Mesenchymal stem cell (in vitro differentiated cells and primary cell): ENCODE measurements around the gene CXCR1.

ENCODE experiments used
- DNase-seq: peaks from one replicate; pipeline ENCODE4 v3.0.0-alpha.2; 2013
- H2AFZ ChIP-seq: one replicate; pipeline ENCODE4 v1.6.1; 2013; ENCODE audit warnings: low read depth, mild to moderate bottlenecking, control low read depth, inconsistent platforms, low read length, moderate library complexity
- H2AK5ac ChIP-seq: 2 replicates; pipeline ENCODE4 v1.6.1; 2013; ENCODE audit warnings: low read length, moderate library complexity, mild to moderate bottlenecking, inconsistent platforms; ENCODE audit not compliant: severe bottlenecking
- H2BK120ac ChIP-seq: one replicate; pipeline ENCODE4 v1.6.1; 2013; ENCODE audit warnings: low read depth, mild to moderate bottlenecking, inconsistent platforms, low read length, moderate library complexity
- H2BK12ac ChIP-seq, 2 experiments: one replicate each; pipeline ENCODE4 v1.6.1; 2013; ENCODE audit warnings: inconsistent platforms in 2 of 2, low read length in 2 of 2, mild to moderate bottlenecking in 2 of 2, moderate library complexity in 2 of 2, control low read depth in 1 of 2
- H2BK15ac ChIP-seq: one replicate; pipeline ENCODE4 v1.6.1; 2013; ENCODE audit warnings: mild to moderate bottlenecking, low read depth, inconsistent platforms; ENCODE audit not compliant: poor library complexity, severe bottlenecking
- H2BK5ac ChIP-seq: 2 replicates; pipeline ENCODE4 v1.6.1; 2013; ENCODE audit warnings: low read depth, mild to moderate bottlenecking, low read length, control low read depth, inconsistent platforms; ENCODE audit not compliant: poor library complexity, severe bottlenecking
- H3K14ac ChIP-seq, 2 experiments: one replicate each; pipeline ENCODE4 v1.6.1; 2013; ENCODE audit warnings: inconsistent platforms in 2 of 2, low read length in 2 of 2, control low read depth in 1 of 2, mild to moderate bottlenecking in 1 of 2, moderate library complexity in 1 of 2
- H3K18ac ChIP-seq, 2 experiments: one replicate each; pipeline ENCODE4 v1.6.1; 2013; ENCODE audit warnings: inconsistent platforms in 2 of 2, low read length in 2 of 2, control low read depth in 1 of 2, low read depth in 1 of 2, mild to moderate bottlenecking in 1 of 2
- H3K23ac ChIP-seq, 2 experiments: one replicate each; pipeline ENCODE4 v1.6.1; 2013; ENCODE audit warnings: inconsistent platforms in 2 of 2, low read length in 2 of 2, mild to moderate bottlenecking in 2 of 2, moderate library complexity in 2 of 2, control low read depth in 1 of 2
- H3K27ac ChIP-seq: 2 replicates; pipeline ENCODE4 v1.5.1; 2013; ENCODE audit warnings: mild to moderate bottlenecking, moderate library complexity, low read length, control low read depth, inconsistent platforms; ENCODE audit not compliant: poor library complexity, severe bottlenecking
- H3K27me3 ChIP-seq, 2 experiments: 2 replicates each; pipeline versions ENCODE4 v1.6.1 to v1.7.0; 2013; ENCODE audit warnings: low read length in 2 of 2, mild to moderate bottlenecking in 2 of 2, moderate library complexity in 2 of 2, control low read depth in 1 of 2, inconsistent platforms in 1 of 2; ENCODE audit not compliant: control insufficient read depth in 1 of 2, insufficient read depth in 1 of 2
- H3K36me3 ChIP-seq, 2 experiments: 2 replicates each; pipeline versions ENCODE4 v1.6.1 to v1.7.0; 2013; ENCODE audit warnings: low read length in 2 of 2, control low read depth in 1 of 2, inconsistent platforms in 1 of 2, low read depth in 1 of 2, mild to moderate bottlenecking in 1 of 2; ENCODE audit not compliant: insufficient read depth in 2 of 2, control insufficient read depth in 1 of 2
- H3K4ac ChIP-seq, 2 experiments: one replicate each; pipeline ENCODE4 v1.6.1; 2013; ENCODE audit warnings: inconsistent platforms in 2 of 2, low read length in 2 of 2, mild to moderate bottlenecking in 2 of 2, moderate library complexity in 2 of 2, control low read depth in 1 of 2, low read depth in 1 of 2
- H3K4me1 ChIP-seq: 2 replicates; pipeline ENCODE4 v1.6.1; 2013; ENCODE audit warnings: low read depth, low read length, control low read depth; ENCODE audit not compliant: control insufficient read depth, insufficient read depth
- H3K4me2 ChIP-seq: 2 replicates; pipeline ENCODE4 v1.6.1; 2013; ENCODE audit warnings: low read length, mild to moderate bottlenecking, inconsistent platforms; ENCODE audit not compliant: poor library complexity, severe bottlenecking
- H3K4me3 ChIP-seq, 2 experiments: 2 replicates each; pipeline versions ENCODE4 v1.5.1 to v1.7.0; 2013; ENCODE audit warnings: low read length in 2 of 2, mild to moderate bottlenecking in 2 of 2, control low read depth in 1 of 2, low read depth in 1 of 2; ENCODE audit not compliant: insufficient read depth in 1 of 2
- H3K79me1 ChIP-seq: replicated peaks from 2 replicates; pipeline ENCODE4 v1.6.1; 2013; ENCODE audit warnings: mild to moderate bottlenecking, control low read depth, low read length, inconsistent platforms; ENCODE audit not compliant: poor library complexity, severe bottlenecking
- H3K9ac ChIP-seq: 2 replicates; pipeline ENCODE4 v1.7.0; 2013; ENCODE audit warnings: mild to moderate bottlenecking, low read length, moderate library complexity
- H3K9me3 ChIP-seq: 2 replicates; pipeline ENCODE4 v1.7.0; 2013; ENCODE audit warnings: mild to moderate bottlenecking, low read length; ENCODE audit not compliant: control insufficient read depth
- H4K8ac ChIP-seq: one replicate; pipeline ENCODE4 v1.6.1; 2013; ENCODE audit warnings: inconsistent platforms, mild to moderate bottlenecking, low read length, moderate library complexity
- H4K91ac ChIP-seq: one replicate; pipeline ENCODE4 v1.6.1; 2013; ENCODE audit warnings: mild to moderate bottlenecking, low read length, inconsistent platforms
- WGBS: methylation state at CpG from one replicate; pipeline ENCODE4 v1.1.7; 2013; ENCODE audit warnings: mixed read lengths; 5-methylcytosine and 5-hydroxymethylcytosine counted together

CXCR1 gene

GRCh38 chr2:218127929-218128455 lies 38.8 kb downstream of the CXCR1 start:
- H2AFZ ChIP-seq, result no peak overlapping the region
- no peak overlapping the region for H2BK120ac ChIP-seq
- H2BK5ac ChIP-seq, result no peak overlapping the region
- H3K9ac ChIP-seq, result no peak overlapping the region
- H2BK12ac ChIP-seq, result no peak overlapping the region
- DNase-seq, result no peak
- H3K27me3 ChIP-seq, result peaks cover 47 to 69% of the 10 kb centered on the region in 2 experiments
- no peak overlapping the region for H3K14ac ChIP-seq
- no peak overlapping the region for H3K18ac ChIP-seq
- no peak overlapping the region for H3K4me2 ChIP-seq
- no peak overlapping the region for H3K27ac ChIP-seq
- H3K79me1 ChIP-seq, result no peaks in the 10 kb centered on the region
- WGBS, result 76% methylated on average over 2 of the region's 3 CpGs
- H3K4me1 ChIP-seq, result no peaks in the 10 kb centered on the region
- H3K23ac ChIP-seq, result no peak overlapping the region
- H4K8ac ChIP-seq, result no peak overlapping the region
- H3K36me3 ChIP-seq, result no peaks in the 10 kb centered on the region
- H3K4ac ChIP-seq, result no peak overlapping the region
- H3K9me3 ChIP-seq, result no peaks in the 10 kb centered on the region
- no peak overlapping the region for H2BK15ac ChIP-seq
- H3K4me3 ChIP-seq, result no peak overlapping the region
- H4K91ac ChIP-seq, result no peak overlapping the region
- no peak overlapping the region for H2AK5ac ChIP-seq

- 58% methylated on average over 8 of the region's 8 CpGs for WGBS
Observed at GRCh38 chr2:218125626-218126080, 41.1 kb downstream of the CXCR1 start, which contains the start of gene CXCR2. CXCR2 (plus strand) TSS chr2:218126028; CDS start chr2:218134802, 8,774 bp downstream.

GRCh38 chr2:218125095-218125494 lies 41.7 kb downstream of the CXCR1 start:
- Histone ChIP-seq H3K4me2 (no peak overlapping the region), H3K4ac (no peak overlapping the region), H3K18ac (no peak overlapping the region), H3K27ac (no peak overlapping the region), H2AK5ac (no peak overlapping the region), H3K9me3 (peaks cover 17% of the 10 kb centered on the region), H3K23ac (no peak overlapping the region), H3K9ac (no peak overlapping the region), H4K8ac (no peak overlapping the region), H2BK15ac (no peak overlapping the region), H3K14ac (no peak overlapping the region), H4K91ac (no peak overlapping the region), H2BK5ac (no peak overlapping the region), H2AFZ (no peak overlapping the region), H3K4me1 (no peaks in the 10 kb centered on the region), H3K36me3 (no peaks in the 10 kb centered on the region), H3K79me1 (no peaks in the 10 kb centered on the region), H3K27me3 (peaks cover 47 to 53% of the 10 kb centered on the region in 2 experiments), H2BK12ac (no peak overlapping the region), H3K4me3 (no peak overlapping the region), H2BK120ac (no peak overlapping the region)
- WGBS, result 75% methylated on average over 4 of the region's 4 CpGs
- DNase-seq, result no peak

More at GRCh38 chr2:218125626-218126080, 41.1 kb downstream of the CXCR1 start, which contains the start of gene CXCR2:
- Histone ChIP-seq H3K27ac (no peak within 1 kb of the TSS), H2BK120ac (no peak within 1 kb of the TSS), H3K4ac (no peak within 1 kb of the TSS), H3K4me1 (no peaks in the 10 kb centered on the region), H3K14ac (no peak within 1 kb of the TSS), H2BK12ac (no peak within 1 kb of the TSS), H3K79me1 (no peaks in the 10 kb centered on the region), H3K23ac (no peak within 1 kb of the TSS), H4K8ac (no peak within 1 kb of the TSS), H3K18ac (no peak within 1 kb of the TSS), H3K4me2 (no peak within 1 kb of the TSS), H4K91ac (no peak within 1 kb of the TSS), H2AFZ (no peak within 1 kb of the TSS), H3K27me3 (peaks cover 47 to 57% of the 10 kb centered on the region in 2 experiments), H3K36me3 (no peaks in the 10 kb centered on the region), H2BK15ac (no peak within 1 kb of the TSS), H3K4me3 (no peak within 1 kb of the TSS), H3K9me3 (peaks cover 17% of the 10 kb centered on the region), H3K9ac (no peak within 1 kb of the TSS), H2AK5ac (no peak within 1 kb of the TSS), H2BK5ac (no peak within 1 kb of the TSS)
- no peak for DNase-seq

- Histone ChIP-seq H2AK5ac (no peak overlapping the region), H3K4me3 (no peak overlapping the region), H2BK12ac (no peak overlapping the region), H3K23ac (no peak overlapping the region), H3K79me1 (no peaks in the 10 kb centered on the region), H3K27ac (no peak overlapping the region), H3K4me1 (no peaks in the 10 kb centered on the region), H3K4ac (no peak overlapping the region), H3K36me3 (no peaks in the 10 kb centered on the region), H3K9ac (no peak overlapping the region), H4K8ac (no peak overlapping the region), H2AFZ (no peak overlapping the region), H3K14ac (no peak overlapping the region), H2BK15ac (no peak overlapping the region), H2BK120ac (no peak overlapping the region), H3K18ac (no peak overlapping the region), H4K91ac (no peak overlapping the region), H3K27me3 (peaks cover 42 to 47% of the 10 kb centered on the region in 2 experiments), H2BK5ac (no peak overlapping the region), H3K9me3 (peaks cover 17% of the 10 kb centered on the region), H3K4me2 (no peak overlapping the region)
- no peak for DNase-seq
- 88% methylated on average over 3 of the region's 4 CpGs for WGBS
Observed at GRCh38 chr2:218123986-218124385, 42.8 kb downstream of the CXCR1 start.
